OCI-LY7 (cell line): Measurements from ENCODE around the gene ZNF442.

Source experiments
- EZH2phosphoT487 ChIP-seq: fragments of 200-600 bp; sonication (generic); IDR thresholded peaks from 2 replicates; pipeline ENCODE4 v1.6.1; 2018; ENCODE audit warnings: low read depth, borderline replicate concordance, mild to moderate bottlenecking, mixed run types, antibody characterized with exemption, low read length, moderate library complexity, mixed read lengths
- TF ChIP-seq, protein P1 (sequence below): fragments of 200-600 bp; sonication (generic); conservative IDR thresholded peaks from 2 replicates; pipeline ENCODE4 v1.5.1; 2014; ENCODE audit warnings: mild to moderate bottlenecking, antibody characterized with exemption, low read length, moderate library complexity, mixed read lengths

DNA sequence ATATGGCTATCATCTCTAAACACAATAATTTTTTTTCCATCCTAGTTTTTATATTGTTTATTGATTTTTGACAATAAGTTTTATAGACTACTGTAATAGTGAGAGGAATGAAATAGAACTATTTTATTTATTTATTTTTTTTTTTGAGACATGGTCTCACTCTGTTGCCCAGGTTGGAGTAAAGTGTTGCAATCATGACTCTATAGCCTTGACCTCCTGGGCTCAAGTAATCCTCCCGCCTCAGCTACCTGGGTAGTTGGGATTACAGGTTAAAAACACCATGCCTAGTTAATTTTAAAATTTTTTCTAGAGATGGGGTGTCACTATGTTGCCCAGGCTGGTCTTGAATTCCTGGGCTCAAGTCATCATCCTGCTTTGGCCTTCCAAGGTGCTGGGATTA lies 8.5 kb upstream of the ZNF442 start:
- TF ChIP-seq, protein P1, sequence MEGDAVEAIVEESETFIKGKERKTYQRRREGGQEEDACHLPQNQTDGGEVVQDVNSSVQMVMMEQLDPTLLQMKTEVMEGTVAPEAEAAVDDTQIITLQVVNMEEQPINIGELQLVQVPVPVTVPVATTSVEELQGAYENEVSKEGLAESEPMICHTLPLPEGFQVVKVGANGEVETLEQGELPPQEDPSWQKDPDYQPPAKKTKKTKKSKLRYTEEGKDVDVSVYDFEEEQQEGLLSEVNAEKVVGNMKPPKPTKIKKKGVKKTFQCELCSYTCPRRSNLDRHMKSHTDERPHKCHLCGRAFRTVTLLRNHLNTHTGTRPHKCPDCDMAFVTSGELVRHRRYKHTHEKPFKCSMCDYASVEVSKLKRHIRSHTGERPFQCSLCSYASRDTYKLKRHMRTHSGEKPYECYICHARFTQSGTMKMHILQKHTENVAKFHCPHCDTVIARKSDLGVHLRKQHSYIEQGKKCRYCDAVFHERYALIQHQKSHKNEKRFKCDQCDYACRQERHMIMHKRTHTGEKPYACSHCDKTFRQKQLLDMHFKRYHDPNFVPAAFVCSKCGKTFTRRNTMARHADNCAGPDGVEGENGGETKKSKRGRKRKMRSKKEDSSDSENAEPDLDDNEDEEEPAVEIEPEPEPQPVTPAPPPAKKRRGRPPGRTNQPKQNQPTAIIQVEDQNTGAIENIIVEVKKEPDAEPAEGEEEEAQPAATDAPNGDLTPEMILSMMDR: no peak
- TF ChIP-seq EZH2phosphoT487: no peak
